Breast epithelium (tissue), 3 donors: ENCODE results near the gene SDK1.

ENCODE experiments used
- POLR2A ChIP-seq: fragments of 450-650 bp; IDR thresholded peaks from one replicate; pipeline ENCODE4 v1.6.1; 2016; ENCODE audit warnings: antibody characterized with exemption, mild to moderate bottlenecking, moderate library complexity
- TF ChIP-seq, protein P1 (sequence below), 3 donors: fragments of 450-650 bp; IDR thresholded peaks; one replicate each; pipeline ENCODE4 v1.5.1; 2016 to 2017; ENCODE audit warnings: antibody characterized with exemption in 3 of 3, mild to moderate bottlenecking in 3 of 3, moderate library complexity in 3 of 3

DNA sequence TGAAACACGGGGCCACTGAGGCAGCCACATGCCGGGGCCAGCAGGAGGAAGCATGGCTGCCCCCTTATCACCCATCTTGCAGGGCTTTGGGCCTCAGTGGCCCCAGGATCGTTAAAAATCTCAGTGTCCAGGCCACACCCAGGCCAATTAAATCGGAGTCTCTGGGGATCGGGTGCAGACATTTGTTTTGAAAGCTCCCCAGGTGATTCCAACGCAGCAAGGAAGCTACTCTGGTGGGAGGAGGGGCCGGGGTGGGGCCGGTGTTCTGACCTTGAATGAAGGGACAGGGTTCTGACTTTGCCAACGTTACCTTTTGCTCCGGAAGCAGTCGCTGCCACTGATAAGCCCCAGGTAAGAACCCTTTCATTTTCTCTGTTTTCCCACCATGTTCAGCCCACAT lies 968.7 kb downstream of the SDK1 start:
- TF ChIP-seq, protein P1, sequence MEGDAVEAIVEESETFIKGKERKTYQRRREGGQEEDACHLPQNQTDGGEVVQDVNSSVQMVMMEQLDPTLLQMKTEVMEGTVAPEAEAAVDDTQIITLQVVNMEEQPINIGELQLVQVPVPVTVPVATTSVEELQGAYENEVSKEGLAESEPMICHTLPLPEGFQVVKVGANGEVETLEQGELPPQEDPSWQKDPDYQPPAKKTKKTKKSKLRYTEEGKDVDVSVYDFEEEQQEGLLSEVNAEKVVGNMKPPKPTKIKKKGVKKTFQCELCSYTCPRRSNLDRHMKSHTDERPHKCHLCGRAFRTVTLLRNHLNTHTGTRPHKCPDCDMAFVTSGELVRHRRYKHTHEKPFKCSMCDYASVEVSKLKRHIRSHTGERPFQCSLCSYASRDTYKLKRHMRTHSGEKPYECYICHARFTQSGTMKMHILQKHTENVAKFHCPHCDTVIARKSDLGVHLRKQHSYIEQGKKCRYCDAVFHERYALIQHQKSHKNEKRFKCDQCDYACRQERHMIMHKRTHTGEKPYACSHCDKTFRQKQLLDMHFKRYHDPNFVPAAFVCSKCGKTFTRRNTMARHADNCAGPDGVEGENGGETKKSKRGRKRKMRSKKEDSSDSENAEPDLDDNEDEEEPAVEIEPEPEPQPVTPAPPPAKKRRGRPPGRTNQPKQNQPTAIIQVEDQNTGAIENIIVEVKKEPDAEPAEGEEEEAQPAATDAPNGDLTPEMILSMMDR (IDR thresholded peaks at IDR 0.05), result no peak
- TF ChIP-seq POLR2A, result no peak
